Non-pigmented ciliary epithelial cell (primary cell): Measurements from ENCODE around the gene ASB18.
"Not testable (repeated sequence)": the region's sequence is repeated elsewhere in the genome, so short reads cannot be mapped to it uniquely, and the experiment has no call there.

Experiments used
- DNase-seq: peaks from one replicate; pipeline ENCODE4 v3.0.0-alpha.2; 2010; ENCODE audit warnings: low read depth

ASB18 gene

GRCh38 chr2:236286873-236287545 is 22.8 kb upstream of the ASB18 start:
- no peak for DNase-seq

GRCh38 chr2:236284208-236284607 is 20.0 kb upstream of the ASB18 start:
- no peak for DNase-seq

- no peak for DNase-seq
Observed at GRCh38 chr2:236282406-236282805, 18.2 kb upstream of the ASB18 start.

GRCh38 chr2:236281423-236281822 is 17.2 kb upstream of the ASB18 start:
- no peak for DNase-seq

GRCh38 chr2:236273126-236273525 is 8.9 kb upstream of the ASB18 start:
- no peak for DNase-seq

GRCh38 chr2:236271851-236272250 is 7.6 kb upstream of the ASB18 start:
- no peak for DNase-seq

- DNase-seq = not testable (repeated sequence)
Observed at GRCh38 chr2:236269876-236270275, 5.7 kb upstream of the ASB18 start.

GRCh38 chr2:236265675-236266074 is 1.5 kb upstream of the ASB18 start:
- DNase-seq = no peak

- DNase-seq = no peak
Observed at GRCh38 chr2:236262238-236262637, 2.0 kb downstream of the ASB18 start.

- DNase-seq = no peak
Observed at GRCh38 chr2:236261452-236261851, 2.8 kb downstream of the ASB18 start.

GRCh38 chr2:236259371-236259770 is 4.8 kb downstream of the ASB18 start:
- no peak for DNase-seq

- DNase-seq = no peak
Observed at GRCh38 chr2:236257575-236257974, 6.6 kb downstream of the ASB18 start.

- DNase-seq = no peak
Observed at GRCh38 chr2:236257136-236257535, 7.1 kb downstream of the ASB18 start.

GRCh38 chr2:236256366-236256985 is 7.7 kb downstream of the ASB18 start:
- DNase-seq = no peak

- no peak for DNase-seq
Observed at GRCh38 chr2:236254674-236255073, 9.5 kb downstream of the ASB18 start.

GRCh38 chr2:236254001-236254400 is 10.2 kb downstream of the ASB18 start:
- DNase-seq = no peak

- no peak for DNase-seq
Observed at GRCh38 chr2:236252602-236253001, 11.6 kb downstream of the ASB18 start.

GRCh38 chr2:236250909-236251579 is 13.2 kb downstream of the ASB18 start:
- DNase-seq = no peak

GRCh38 chr2:236250286-236250685 is 13.9 kb downstream of the ASB18 start:
- DNase-seq = no peak

- DNase-seq = no peak
Observed at GRCh38 chr2:236249066-236249465, 15.1 kb downstream of the ASB18 start.

GRCh38 chr2:236246711-236247246 is 17.4 kb downstream of the ASB18 start:
- DNase-seq = no peak

- DNase-seq = no peak
Observed at GRCh38 chr2:236244256-236244655, 19.9 kb downstream of the ASB18 start.

- DNase-seq = no peak
Observed at GRCh38 chr2:236242057-236242495, 22.1 kb downstream of the ASB18 start.
